Hepatocyte (in vitro differentiated cells): ENCODE data around the gene PCNX3. TPM values are rescaled to one million over a fixed set of nuclear protein-coding genes. Genes with fewer than 3 reads are reported as not detected.
A peak's percentile ranks its signal among the peaks of the same experiment; 100 is the strongest.

Experiments
- DNase-seq: peaks from one replicate; pipeline ENCODE4 v3.0.0-alpha.2; 2016; ENCODE audit warnings: low spot score
- H2AFZ ChIP-seq: fragments of 200-600 bp; sonication (generic); 2 replicates; pipeline ENCODE4 v1.6.0; 2016; ENCODE audit warnings: antibody characterized with exemption, mild to moderate bottlenecking
- H3K27ac ChIP-seq: fragments of 200-600 bp; sonication (generic); 2 replicates; pipeline ENCODE4 v1.5.1; 2016; ENCODE audit warnings: mild to moderate bottlenecking
- H3K27me3 ChIP-seq: fragments of 200-600 bp; sonication (generic); 2 replicates; pipeline ENCODE4 v1.6.1; 2016
- H3K36me3 ChIP-seq: fragments of 200-600 bp; sonication (generic); replicated peaks from 2 replicates; pipeline ENCODE4 v1.5.1; 2016; ENCODE audit warnings: low read depth; ENCODE audit not compliant: insufficient read depth
- H3K4me1 ChIP-seq: fragments of 200-600 bp; sonication (generic); 2 replicates; pipeline ENCODE4 v1.5.1; 2016; ENCODE audit warnings: mild to moderate bottlenecking, moderate library complexity; ENCODE audit not compliant: insufficient read depth
- H3K4me2 ChIP-seq: fragments of 200-600 bp; sonication (generic); 2 replicates; pipeline ENCODE4 v1.6.0; 2016
- H3K4me3 ChIP-seq: fragments of 200-600 bp; sonication (generic); 2 replicates; pipeline ENCODE4 v1.5.1; 2016; ENCODE audit warnings: mild to moderate bottlenecking
- H3K79me2 ChIP-seq: fragments of 200-600 bp; sonication (generic); 2 replicates; pipeline ENCODE4 v1.6.0; 2017; ENCODE audit warnings: mild to moderate bottlenecking
- H3K9me2 ChIP-seq: fragments of 200-600 bp; sonication (generic); replicated peaks from 2 replicates; pipeline ENCODE4 v1.6.0; 2017; ENCODE audit warnings: mild to moderate bottlenecking; ENCODE audit not compliant: insufficient read depth
- H3K9me3 ChIP-seq: fragments of 200-600 bp; sonication (generic); 2 replicates; pipeline ENCODE4 v1.5.1; 2016; ENCODE audit warnings: low read depth, mild to moderate bottlenecking
- H4K20me1 ChIP-seq: fragments of 200-600 bp; sonication (generic); 2 replicates; pipeline ENCODE4 v1.6.0; 2016; ENCODE audit warnings: mild to moderate bottlenecking; ENCODE audit not compliant: insufficient read depth, poor library complexity, severe bottlenecking
- EZH2 ChIP-seq: fragments of 200-600 bp; sonication (generic); IDR thresholded peaks from 2 replicates; pipeline ENCODE4 v1.6.1; 2016; ENCODE audit warnings: antibody characterized with exemption, mild to moderate bottlenecking, borderline replicate concordance
- EZH2phosphoT487 ChIP-seq: fragments of 200-600 bp; sonication (generic); IDR thresholded peaks from one replicate; pipeline ENCODE4 v1.6.1; 2018; ENCODE audit warnings: antibody characterized with exemption, mild to moderate bottlenecking, low read depth, moderate library complexity; ENCODE audit not compliant: unreplicated experiment, severe bottlenecking
- WGBS: methylation state at CpG from one replicate; pipeline ENCODE4 v1.1.6; 2016; ENCODE audit warnings: low lambda C conversion rate; ENCODE audit errors: missing lambda C conversion rate; 5-methylcytosine and 5-hydroxymethylcytosine counted together
- polyA plus RNA-seq: library from polyadenylated mRNA; unstranded; fragments of >200 nt; fragmentation: Nextera tagmentation; extraction: Ambion mirVana; gene quantifications from 2 replicates; pipeline ENCODE4 v1.2.1, GENCODE V29; 2016
- total RNA-seq: library from RNA; depleted of rRNA; stranded (reverse); fragments of >200 nt; gene quantifications from 2 replicates; pipeline ENCODE4 v1.2.3, GENCODE V29; 2014
- TF ChIP-seq, protein P1 (sequence below): fragments of 200-600 bp; sonication (generic); IDR thresholded peaks from 2 replicates; pipeline ENCODE4 v1.5.1; 2016; ENCODE audit warnings: antibody characterized with exemption, mild to moderate bottlenecking; ENCODE audit not compliant: poor library complexity

The PCNX3 gene
- total and polyA plus RNA-seq, 2 experiments from 2014 or later, result 20.0 to 27.4 TPM

DNA sequence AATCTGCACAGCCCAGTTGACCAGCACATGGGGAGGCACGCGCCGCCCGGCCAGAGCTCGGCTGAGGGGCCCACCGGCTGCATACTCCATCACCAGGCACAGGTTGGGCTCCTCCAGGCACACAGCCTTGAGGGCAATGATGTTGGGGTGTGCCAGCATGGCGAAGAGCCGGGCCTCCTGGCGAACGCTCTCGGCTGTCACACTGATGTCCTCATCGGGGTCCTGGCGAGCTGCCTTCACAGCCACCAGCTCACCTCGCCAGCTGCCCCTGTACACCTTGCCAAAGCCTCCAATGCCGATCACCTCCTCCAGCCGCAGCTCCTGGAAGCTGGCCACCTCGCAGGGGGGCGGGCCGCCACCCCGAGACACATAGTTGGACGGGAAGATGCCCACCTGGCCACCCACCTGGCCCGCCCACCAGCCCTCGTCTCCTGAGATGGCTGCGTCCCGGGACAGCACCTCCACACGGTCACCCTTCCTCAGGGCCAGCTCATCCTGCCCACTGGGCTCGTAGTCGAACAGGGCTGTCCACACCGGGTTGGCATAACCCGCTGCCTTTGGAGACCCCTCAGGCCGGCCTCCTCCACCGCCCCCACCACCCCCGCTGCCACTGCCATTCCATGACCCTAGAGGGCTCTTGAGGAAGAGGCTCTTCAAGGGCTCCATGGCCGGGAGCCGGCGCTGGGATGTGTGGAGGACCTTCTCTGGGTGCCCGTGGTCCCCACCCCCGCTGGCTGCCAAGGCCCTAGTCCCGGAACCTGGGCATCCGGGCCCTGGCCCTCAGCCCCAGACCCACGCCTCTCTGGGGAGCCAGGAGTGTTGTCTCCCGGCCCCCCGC lies 2.3 kb upstream of the PCNX3 start:
- H3K27ac ChIP-seq, result peak overlapping the region; percentile 88
- H3K9me3 ChIP-seq, result no peaks in the 10 kb centered on the region
- TF ChIP-seq EZH2, result no peak
- TF ChIP-seq EZH2phosphoT487, result no peak
- TF ChIP-seq, protein P1, sequence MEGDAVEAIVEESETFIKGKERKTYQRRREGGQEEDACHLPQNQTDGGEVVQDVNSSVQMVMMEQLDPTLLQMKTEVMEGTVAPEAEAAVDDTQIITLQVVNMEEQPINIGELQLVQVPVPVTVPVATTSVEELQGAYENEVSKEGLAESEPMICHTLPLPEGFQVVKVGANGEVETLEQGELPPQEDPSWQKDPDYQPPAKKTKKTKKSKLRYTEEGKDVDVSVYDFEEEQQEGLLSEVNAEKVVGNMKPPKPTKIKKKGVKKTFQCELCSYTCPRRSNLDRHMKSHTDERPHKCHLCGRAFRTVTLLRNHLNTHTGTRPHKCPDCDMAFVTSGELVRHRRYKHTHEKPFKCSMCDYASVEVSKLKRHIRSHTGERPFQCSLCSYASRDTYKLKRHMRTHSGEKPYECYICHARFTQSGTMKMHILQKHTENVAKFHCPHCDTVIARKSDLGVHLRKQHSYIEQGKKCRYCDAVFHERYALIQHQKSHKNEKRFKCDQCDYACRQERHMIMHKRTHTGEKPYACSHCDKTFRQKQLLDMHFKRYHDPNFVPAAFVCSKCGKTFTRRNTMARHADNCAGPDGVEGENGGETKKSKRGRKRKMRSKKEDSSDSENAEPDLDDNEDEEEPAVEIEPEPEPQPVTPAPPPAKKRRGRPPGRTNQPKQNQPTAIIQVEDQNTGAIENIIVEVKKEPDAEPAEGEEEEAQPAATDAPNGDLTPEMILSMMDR, result no peak
- H3K4me1 ChIP-seq, result peaks cover 25% of the 10 kb centered on the region
- 53% methylated on average over 36 of the region's 43 CpGs for WGBS
- peak overlapping the region; percentile 29 for H2AFZ ChIP-seq
- H3K4me2 ChIP-seq, result peak overlapping the region; percentile 88
- peaks cover 77% of the 10 kb centered on the region for H3K79me2 ChIP-seq
- peak; percentile 58 for DNase-seq
- peak overlapping the region; percentile 32 for H3K4me3 ChIP-seq
- H3K36me3 ChIP-seq, result no peaks in the 10 kb centered on the region
- H3K27me3 ChIP-seq, result no peaks in the 10 kb centered on the region
- no peaks in the 10 kb centered on the region for H3K9me2 ChIP-seq
- peaks cover 51% of the 10 kb centered on the region for H4K20me1 ChIP-seq

DNA sequence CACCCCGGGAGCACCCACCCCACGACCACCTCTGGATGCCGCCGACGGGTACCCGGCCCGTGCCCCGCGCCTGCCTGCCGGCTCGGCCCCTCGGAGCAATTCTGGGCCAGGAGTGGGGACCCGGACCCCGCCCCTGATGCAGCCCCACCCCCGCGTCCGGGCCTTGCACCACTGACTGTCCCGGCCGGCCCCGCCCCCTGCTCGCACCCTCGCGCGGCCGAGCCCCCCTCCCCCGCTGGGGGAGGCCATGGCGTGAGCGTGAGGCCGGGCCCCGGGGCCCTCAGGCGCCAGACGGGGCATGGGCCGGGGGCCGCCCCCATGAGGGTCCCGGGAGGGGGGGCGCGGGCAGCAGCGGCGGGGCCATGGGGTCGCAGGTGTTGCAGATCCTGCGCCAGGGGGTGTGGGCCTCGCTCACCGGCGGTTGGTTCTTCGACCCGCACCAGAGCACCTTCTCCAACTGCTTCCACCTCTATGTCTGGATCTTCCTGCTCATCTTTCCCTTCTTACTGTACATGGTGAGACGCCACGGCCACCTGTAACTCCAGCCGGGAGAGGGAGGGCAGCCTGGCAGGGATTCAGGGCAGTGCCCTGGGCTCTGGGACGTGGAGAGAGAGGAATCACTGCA lies 486 bp downstream of the PCNX3 start:
- Histone ChIP-seq H3K4me2 (peak overlapping the region; percentile 91), H3K9me3 (no peaks in the 10 kb centered on the region), H3K27me3 (no peaks in the 10 kb centered on the region), H3K9me2 (no peaks in the 10 kb centered on the region), H3K4me3 (peak overlapping the region; percentile 16), H3K4me1 (peaks cover 25% of the 10 kb centered on the region), H4K20me1 (peaks cover 24% of the 10 kb centered on the region), H3K79me2 (peaks cover 61% of the 10 kb centered on the region), H3K27ac (peak overlapping the region; percentile 85), H2AFZ (no peak overlapping the region), H3K36me3 (no peaks in the 10 kb centered on the region)
- WGBS, result 11% methylated on average over 11 of the region's 50 CpGs
- peak; percentile 83 for DNase-seq
- TF ChIP-seq EZH2 (no peak), EZH2phosphoT487 (no peak)
- TF ChIP-seq, protein P1, result no peak

DNA sequence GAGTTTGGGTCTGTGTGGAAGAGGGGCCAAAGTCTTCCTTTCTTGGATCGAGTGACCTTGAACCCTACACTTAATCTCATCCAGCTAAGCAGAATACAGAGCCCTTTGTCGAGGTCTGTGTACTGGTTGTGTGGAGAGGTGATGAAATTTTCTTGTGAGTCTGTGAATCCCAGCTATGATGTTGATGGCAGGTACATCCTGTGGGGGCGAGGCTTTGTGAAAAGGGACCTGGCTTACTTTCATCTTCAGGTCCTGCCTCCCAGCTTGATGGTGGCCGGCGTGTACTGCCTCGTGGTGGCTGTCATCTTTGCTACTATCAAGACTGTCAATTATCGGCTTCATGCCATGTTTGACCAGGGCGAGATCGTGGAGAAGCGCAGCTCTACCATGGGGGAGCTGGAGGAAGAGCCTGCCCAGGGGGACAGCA lies 1.0 kb downstream of the PCNX3 start:
- Histone ChIP-seq H3K9me3 (no peaks in the 10 kb centered on the region), H2AFZ (no peak overlapping the region), H3K27me3 (no peaks in the 10 kb centered on the region), H3K27ac (peak overlapping the region; percentile 85), H3K79me2 (peaks cover 56% of the 10 kb centered on the region), H3K36me3 (no peaks in the 10 kb centered on the region), H3K4me3 (peak overlapping the region; percentile 16), H3K4me2 (peak overlapping the region; percentile 91), H3K4me1 (peaks cover 25% of the 10 kb centered on the region), H3K9me2 (no peaks in the 10 kb centered on the region), H4K20me1 (peaks cover 19% of the 10 kb centered on the region)
- WGBS, result 79% methylated on average over 10 of the region's 10 CpGs
- no peak for DNase-seq
- TF ChIP-seq EZH2phosphoT487 (no peak), EZH2 (no peak)
- TF ChIP-seq, protein P1, result no peak
